Tibial nerve (tissue), 4 donors: ENCODE data around the gene KMT5C. TPM values are rescaled to one million over a fixed set of nuclear protein-coding genes. Genes with fewer than 3 reads are reported as not detected.

Experiments
- DNase-seq, 2 donors: peaks; one replicate each; pipeline ENCODE4 v3.0.0-alpha.2; 2019; ENCODE audit warnings: low spot score in 2 of 2
- H3K27ac ChIP-seq, 4 donors: fragments of 200-600 bp; sonication (generic) in 3 of 4; one replicate each; pipeline ENCODE4 v1.5.1; 2017 to 2019; ENCODE audit warnings: mild to moderate bottlenecking in 1 of 4
- H3K27me3 ChIP-seq, 2 donors: fragments of 200-600 bp; sonication (generic) in 1 of 2; one replicate each; pipeline versions ENCODE4 v1.5.1 to v1.6.0; 2017 to 2019
- H3K36me3 ChIP-seq, 3 donors: fragments of 200-600 bp; sonication (generic); one replicate each; pipeline ENCODE4 v1.5.1; 2018 to 2019
- H3K4me1 ChIP-seq, 4 donors: fragments of 200-600 bp; sonication (generic) in 3 of 4; one replicate each; pipeline ENCODE4 v1.5.1; 2017 to 2019
- H3K4me3 ChIP-seq, 4 donors: fragments of 200-600 bp; sonication (generic) in 3 of 4; one replicate each; pipeline ENCODE4 v1.5.1; 2017 to 2019; ENCODE audit warnings: mild to moderate bottlenecking in 1 of 4, moderate library complexity in 1 of 4
- H3K9me3 ChIP-seq, 4 donors: fragments of 200-600 bp; sonication (generic) in 3 of 4; one replicate each; pipeline ENCODE4 v1.5.1; 2017 to 2019
- EP300 ChIP-seq, 2 donors: sonication (generic); formaldehyde crosslinking; IDR thresholded peaks; one replicate each; pipeline ENCODE4 v1.6.1; 2017; ENCODE audit warnings: antibody characterized with exemption in 2 of 2, mild to moderate bottlenecking in 1 of 2
- POLR2A ChIP-seq, 2 donors: fragments of 450-650 bp; IDR thresholded peaks; one replicate each; pipeline ENCODE4 v1.6.1; 2017; ENCODE audit warnings: antibody characterized with exemption in 2 of 2, mild to moderate bottlenecking in 2 of 2, moderate library complexity in 2 of 2
- WGBS, 2 donors: methylation state at CpG; one replicate each; pipeline ENCODE4 v1.1.5; 2018; 5-methylcytosine and 5-hydroxymethylcytosine counted together
- total RNA-seq, 4 donors: library from RNA; depleted of rRNA; stranded (reverse); fragments of >200 nt; gene quantifications; one replicate each; pipeline ENCODE4 v1.1.0, GENCODE V29; 2016
- TF ChIP-seq, protein P1 (sequence below), 5 experiments: fragments of 200-600 bp in 3 of 5; fragments of 450-650 bp in 2 of 5; sonication (generic) in 3 of 5; IDR thresholded peaks; one replicate each; pipeline ENCODE4 v1.5.1; 2016 to 2019; ENCODE audit warnings: antibody characterized with exemption in 5 of 5, mild to moderate bottlenecking in 3 of 5, moderate library complexity in 2 of 5

The KMT5C gene
- total RNA-seq, 4 donors from 2014 or later = 30.6 to 50.0 (median 41.2) TPM

DNA sequence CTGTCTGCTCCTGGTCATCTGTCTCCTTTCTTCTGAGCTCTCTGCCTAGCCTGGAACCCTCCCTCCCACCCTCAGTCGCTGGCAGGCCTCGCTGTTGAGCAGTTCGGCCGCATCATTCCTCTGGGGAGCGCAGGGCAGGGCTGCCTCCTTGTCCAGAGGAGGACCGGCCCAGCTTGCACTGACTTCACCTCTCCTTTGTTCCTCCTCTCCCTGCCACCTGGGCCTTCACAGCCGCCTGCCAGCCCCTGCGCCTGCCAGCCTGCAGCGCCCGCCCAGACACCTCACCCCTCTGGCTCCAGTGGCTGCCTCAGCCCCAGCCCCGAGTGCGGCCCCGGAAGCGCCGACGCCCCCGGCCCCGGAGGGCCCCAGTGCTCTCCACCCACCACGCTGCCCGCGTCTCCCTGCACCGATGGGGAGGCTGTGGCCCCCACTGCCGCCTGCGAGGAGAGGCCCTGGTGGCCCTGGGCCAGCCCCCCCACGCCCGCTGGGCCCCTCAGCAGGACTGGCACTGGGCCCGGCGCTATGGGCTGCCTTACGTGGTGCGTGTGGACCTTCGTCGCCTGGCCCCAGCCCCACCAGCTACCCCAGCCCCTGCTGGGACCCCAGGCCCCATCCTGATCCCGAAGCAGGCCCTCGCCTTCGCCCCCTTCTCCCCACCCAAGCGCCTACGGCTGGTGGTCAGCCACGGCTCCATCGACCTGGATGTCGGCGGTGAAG, 7.2 kb downstream of the KMT5C start:
- 61 to 77% methylated on average over 21 to 29 of the region's 41 CpGs for WGBS, 2 donors
- Histone ChIP-seq H3K4me1 (peaks cover 0 to 35% (median 10%) of the 10 kb centered on the region in 4 donors), H3K27ac (peak overlapping the region in 1 of 4 donors; percentile 6), H3K4me3 (no peak overlapping the region), H3K27me3 (peaks cover 0 to 16% of the 10 kb centered on the region in 2 donors), H3K36me3 (peaks cover 0 to 58% (median 0%) of the 10 kb centered on the region in 3 donors), H3K9me3 (no peaks in the 10 kb centered on the region)
- no peak for DNase-seq
- no peak for TF ChIP-seq POLR2A (IDR thresholded peaks at IDR 0.05)
- TF ChIP-seq, protein P1, sequence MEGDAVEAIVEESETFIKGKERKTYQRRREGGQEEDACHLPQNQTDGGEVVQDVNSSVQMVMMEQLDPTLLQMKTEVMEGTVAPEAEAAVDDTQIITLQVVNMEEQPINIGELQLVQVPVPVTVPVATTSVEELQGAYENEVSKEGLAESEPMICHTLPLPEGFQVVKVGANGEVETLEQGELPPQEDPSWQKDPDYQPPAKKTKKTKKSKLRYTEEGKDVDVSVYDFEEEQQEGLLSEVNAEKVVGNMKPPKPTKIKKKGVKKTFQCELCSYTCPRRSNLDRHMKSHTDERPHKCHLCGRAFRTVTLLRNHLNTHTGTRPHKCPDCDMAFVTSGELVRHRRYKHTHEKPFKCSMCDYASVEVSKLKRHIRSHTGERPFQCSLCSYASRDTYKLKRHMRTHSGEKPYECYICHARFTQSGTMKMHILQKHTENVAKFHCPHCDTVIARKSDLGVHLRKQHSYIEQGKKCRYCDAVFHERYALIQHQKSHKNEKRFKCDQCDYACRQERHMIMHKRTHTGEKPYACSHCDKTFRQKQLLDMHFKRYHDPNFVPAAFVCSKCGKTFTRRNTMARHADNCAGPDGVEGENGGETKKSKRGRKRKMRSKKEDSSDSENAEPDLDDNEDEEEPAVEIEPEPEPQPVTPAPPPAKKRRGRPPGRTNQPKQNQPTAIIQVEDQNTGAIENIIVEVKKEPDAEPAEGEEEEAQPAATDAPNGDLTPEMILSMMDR (IDR thresholded peaks at IDR 0.05) = no peak
- no peak for TF ChIP-seq EP300 (IDR thresholded peaks at IDR 0.05)

DNA sequence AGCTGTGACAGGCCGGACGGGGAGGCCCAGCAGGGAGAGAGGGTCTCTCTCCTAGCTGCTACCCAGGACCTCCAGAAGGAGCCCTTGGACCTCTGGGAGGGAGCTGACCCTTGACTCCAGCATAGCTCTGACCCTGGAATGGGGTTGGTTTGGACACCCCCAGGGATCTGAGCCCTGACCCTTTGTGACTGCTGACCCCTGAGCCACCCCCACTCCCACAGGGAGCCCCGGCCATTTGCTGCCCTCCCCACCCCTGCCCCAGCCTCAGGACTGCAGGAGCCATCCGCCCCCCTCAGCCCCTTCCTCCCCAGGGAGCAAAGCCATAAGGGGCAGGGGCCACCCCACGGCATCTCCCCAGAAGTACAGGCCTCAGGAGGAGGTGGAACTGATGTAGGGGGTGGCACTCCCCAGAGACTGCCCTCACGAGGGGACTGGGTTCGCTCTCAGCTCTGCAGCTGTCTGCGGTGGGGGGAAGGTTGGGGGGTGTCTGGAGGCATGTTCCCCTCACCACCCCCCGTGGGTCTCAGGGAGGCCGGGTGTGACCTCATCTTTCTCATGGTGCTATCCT, 7.8 kb downstream of the KMT5C start:
- TF ChIP-seq POLR2A (IDR thresholded peaks at IDR 0.05) = no peak
- TF ChIP-seq, protein P1 (IDR thresholded peaks at IDR 0.05) = no peak
- Histone ChIP-seq H3K27ac (no peak overlapping the region), H3K27me3 (peaks cover 0 to 23% of the 10 kb centered on the region in 2 donors), H3K36me3 (peaks cover 0 to 51% (median 0%) of the 10 kb centered on the region in 3 donors), H3K9me3 (no peaks in the 10 kb centered on the region), H3K4me1 (peaks cover 0 to 32% (median 10%) of the 10 kb centered on the region in 4 donors), H3K4me3 (no peak overlapping the region)
- no peak for DNase-seq
- 73 to 80% methylated on average over 9 of the region's 10 CpGs for WGBS, 2 donors

DNA sequence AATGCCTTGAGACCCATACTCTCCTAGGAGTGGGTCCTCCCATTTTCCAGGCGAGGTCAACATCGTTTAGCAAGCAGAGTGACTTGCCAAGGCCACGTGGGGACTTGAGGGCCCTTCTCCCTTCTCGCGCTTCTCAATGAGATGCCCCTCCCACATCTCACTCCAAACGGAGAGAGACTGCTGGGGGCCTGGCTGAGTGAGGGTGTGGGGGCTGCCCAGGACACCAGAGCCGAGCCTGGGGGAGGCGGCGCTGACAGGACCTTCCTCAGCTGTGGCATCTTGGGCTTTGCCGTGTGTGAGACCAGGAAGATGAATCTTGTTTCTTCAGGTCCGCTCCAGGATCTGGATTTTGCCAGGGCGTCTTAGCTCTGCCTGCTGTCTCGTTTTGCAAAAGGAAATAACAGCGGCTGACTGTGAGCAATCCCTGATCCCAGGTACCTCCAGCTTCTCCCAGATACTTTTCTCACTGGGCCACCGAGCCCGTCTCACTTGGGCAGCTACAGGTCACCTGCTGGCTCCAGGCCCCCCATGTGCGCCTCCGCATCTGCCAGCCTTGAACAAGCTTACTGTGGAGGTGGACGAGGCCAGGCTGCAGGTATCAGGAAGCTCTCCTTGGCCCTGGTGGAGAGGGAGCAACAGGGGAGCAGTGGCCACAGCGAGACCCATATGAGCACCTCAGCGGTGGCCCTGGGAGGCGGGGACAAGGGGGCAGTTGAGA, 8.8 kb downstream of the KMT5C start:
- Histone ChIP-seq H3K9me3 (no peaks in the 10 kb centered on the region), H3K27ac (no peak overlapping the region), H3K36me3 (peaks cover 0 to 42% (median 0%) of the 10 kb centered on the region in 3 donors), H3K4me1 (peaks cover 0 to 38% (median 12%) of the 10 kb centered on the region in 4 donors), H3K4me3 (no peak overlapping the region), H3K27me3 (peaks cover 2 to 32% of the 10 kb centered on the region in 2 donors)
- 67 to 69% methylated on average over 22 of the region's 22 CpGs for WGBS, 2 donors
- no peak for DNase-seq
- TF ChIP-seq POLR2A (IDR thresholded peaks at IDR 0.05) (no peak), EP300 (IDR thresholded peaks at IDR 0.05) (no peak)
- TF ChIP-seq, protein P1 (IDR thresholded peaks at IDR 0.05) = no peak

DNA sequence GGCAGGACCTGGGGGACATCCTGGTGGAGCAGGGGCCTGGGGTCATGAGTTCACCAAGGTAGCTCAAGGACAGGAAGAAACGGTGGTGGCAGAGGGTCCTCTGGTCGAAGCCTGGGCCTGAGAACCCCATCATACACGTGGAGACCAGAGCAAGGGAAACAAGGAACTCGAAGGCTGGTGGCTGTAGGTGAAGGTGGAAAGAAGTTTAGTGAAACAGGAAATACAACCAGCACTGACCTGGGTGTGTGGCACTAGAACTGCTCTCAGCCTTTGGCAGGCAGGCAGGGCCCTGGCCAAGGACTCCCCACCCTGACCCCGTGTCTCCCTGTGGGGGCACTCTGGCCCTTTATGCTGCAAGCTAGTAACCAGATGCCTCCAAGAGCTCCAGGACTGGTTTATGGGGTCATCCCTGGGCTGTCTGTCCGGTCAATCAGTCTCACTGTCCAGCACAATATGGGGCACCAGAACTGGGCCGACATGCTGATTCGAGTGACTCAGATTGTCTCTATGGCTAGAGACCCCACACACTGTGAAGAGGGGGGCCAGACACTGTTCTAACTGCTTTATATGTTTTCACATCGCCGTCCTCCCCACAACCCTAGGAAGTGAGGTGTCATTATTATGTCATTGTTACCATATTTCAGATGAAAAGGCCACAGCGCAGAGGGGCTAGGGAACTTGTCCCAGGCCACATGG, 11.1 kb downstream of the KMT5C start:
- DNase-seq = no peak
- H3K27me3 ChIP-seq = peaks cover 5 to 55% of the 10 kb centered on the region in 2 donors
- no peaks in the 10 kb centered on the region for H3K9me3 ChIP-seq
- H3K4me1 ChIP-seq = peaks cover 0 to 44% (median 15%) of the 10 kb centered on the region in 4 donors
- no peak overlapping the region for H3K27ac ChIP-seq
- H3K4me3 ChIP-seq = no peak overlapping the region
- peaks cover 0 to 23% (median 0%) of the 10 kb centered on the region in 3 donors for H3K36me3 ChIP-seq
- TF ChIP-seq, protein P1 (IDR thresholded peaks at IDR 0.05) = no peak
- TF ChIP-seq EP300 (IDR thresholded peaks at IDR 0.05) (no peak), POLR2A (IDR thresholded peaks at IDR 0.05) (no peak)
- 64 to 65% methylated on average over 11 of the region's 11 CpGs for WGBS, 2 donors
